GM12878 (cell line): ENCODE results near the gene ECSIT. TPM values are rescaled to one million over a fixed set of nuclear protein-coding genes. Genes with fewer than 3 reads are reported as not detected.

Experiments used
- ATAC-seq: fragments of 200-7000 bp; cut with Tn5 transposase; 3 replicates; pipeline ENCODE4 v1.9.1; 2020; ENCODE audit warnings: mild to moderate bottlenecking, moderate library complexity
- BruUV-seq: library from RNA; stranded (reverse); fragments of 400-500 nt; replicated peaks from 2 replicates; lab custom pipeline; 2021; lab: Mats Ljungman, UMichigan
- CTCF ChIA-PET: fragments of 300-600 bp; sonication (Branson Sonifier 250); formaldehyde crosslinking; extraction: SDS; loops from one replicate; lab custom pipeline; 2021; ENCODE audit warnings: inconsistent platforms; lab: Yijun Ruan, JAX
- POLR2A ChIA-PET: fragments of 350-600 bp; formaldehyde crosslinking; extraction: SDS; loops from one replicate; lab custom pipeline; 2021; ENCODE audit warnings: inconsistent platforms; lab: Charles Lee
- RAD21 ChIA-PET: fragments of 300-600 bp; sonication (Branson Sonifier 250); formaldehyde crosslinking; loops from one replicate; lab custom pipeline; 2023; ENCODE audit warnings: antibody characterized with exemption; ENCODE audit not compliant: unreplicated experiment; lab: Charles Lee
- SMC1A ChIA-PET: fragments of 300-600 bp; sonication (Branson Sonifier 250); formaldehyde crosslinking; loops from one replicate; lab custom pipeline; 2023; ENCODE audit not compliant: unreplicated experiment, uncharacterized antibody; lab: Charles Lee
- DNase-seq: peaks from one replicate; pipeline ENCODE4 v3.0.0-alpha.2; 2011; ENCODE audit warnings: low read depth, low spot score
- FAIRE-seq: peaks from 3 replicates; lab custom pipeline; 2011; peaks lifted over from hg19 to GRCh38; lab: Jason Lieb, UNC
- H2AFZ ChIP-seq: 2 replicates; pipeline ENCODE4 v1.6.0; 2011; ENCODE audit warnings: low read depth, low read length, control low read depth; ENCODE audit not compliant: control insufficient read depth
- H3K27ac ChIP-seq: 2 replicates; pipeline ENCODE4 v1.5.1; 2011; ENCODE audit warnings: control low read depth; ENCODE audit not compliant: control insufficient read depth, insufficient read depth
- H3K27me3 ChIP-seq, 2 experiments: replicated peaks in 1 of 2; 2 replicates each; pipeline versions ENCODE4 v1.6.0 to v1.6.1; 2011; ENCODE audit warnings: low read length in 1 of 2; ENCODE audit not compliant: control insufficient read depth in 2 of 2, insufficient read depth in 2 of 2
- H3K36me3 ChIP-seq, 2 experiments: 2 replicates each; pipeline ENCODE4 v1.5.1; 2011; ENCODE audit warnings: low read length in 1 of 2; ENCODE audit not compliant: control insufficient read depth in 2 of 2, insufficient read depth in 2 of 2
- H3K4me1 ChIP-seq: 2 replicates; pipeline ENCODE4 v1.6.1; 2011; ENCODE audit warnings: mild to moderate bottlenecking, low read length, moderate library complexity, mixed read lengths; ENCODE audit not compliant: control insufficient read depth, insufficient read depth
- H3K4me2 ChIP-seq: 2 replicates; pipeline ENCODE4 v1.6.0; 2011; ENCODE audit warnings: control low read depth; ENCODE audit not compliant: control insufficient read depth, insufficient read depth
- H3K4me3 ChIP-seq: fragments of 200-600 bp; sonication (generic); 2 replicates; pipeline ENCODE4 v1.5.1; 2016
- H3K79me2 ChIP-seq: 2 replicates; pipeline ENCODE4 v1.6.0; 2011; ENCODE audit warnings: low read length; ENCODE audit not compliant: control insufficient read depth, insufficient read depth
- H3K9ac ChIP-seq: 2 replicates; pipeline ENCODE4 v1.8.0; 2011; ENCODE audit warnings: low read length, control low read depth, mixed read lengths; ENCODE audit not compliant: control insufficient read depth, insufficient read depth
- H3K9me3 ChIP-seq: replicated peaks from 3 replicates; pipeline ENCODE4 v1.5.1; 2011; ENCODE audit warnings: mild to moderate bottlenecking, low read length; ENCODE audit not compliant: control insufficient read depth, insufficient read depth
- H4K20me1 ChIP-seq: 2 replicates; pipeline ENCODE4 v1.6.0; 2011; ENCODE audit not compliant: control insufficient read depth, insufficient read depth
- ASH2L ChIP-seq: fragments of 300-600, 200-600 bp; sonication (generic); IDR thresholded peaks from 2 replicates; pipeline ENCODE4 v1.6.1; 2017; ENCODE audit warnings: low read depth, mild to moderate bottlenecking, borderline replicate concordance
- BCL3 ChIP-seq: IDR thresholded peaks from 2 replicates; pipeline ENCODE4 v1.6.1; 2011; ENCODE audit warnings: borderline replicate concordance, low read depth, mild to moderate bottlenecking, moderate library complexity, low read length; ENCODE audit not compliant: insufficient read depth, poor library complexity, severe bottlenecking
- CBFB ChIP-seq: IDR thresholded peaks from 2 replicates; pipeline ENCODE4 v1.6.1; 2016; ENCODE audit warnings: antibody characterized with exemption, low read depth
- EGR1 ChIP-seq, 2 experiments: IDR thresholded peaks; 1 replicate in 1 of 2; 2 replicates in 1 of 2; pipeline ENCODE4 v1.6.1; 2011 to 2012; ENCODE audit warnings: low read depth in 2 of 2, low read length in 2 of 2, borderline replicate concordance in 1 of 2, mild to moderate bottlenecking in 1 of 2, moderate library complexity in 1 of 2
- IKZF1 ChIP-seq: fragments of 450-650 bp; conservative IDR thresholded peaks from 2 replicates; pipeline ENCODE4 v1.6.1; 2017; ENCODE audit warnings: antibody characterized with exemption, mild to moderate bottlenecking
- IRF4 ChIP-seq: IDR thresholded peaks from 2 replicates; pipeline ENCODE4 v1.6.1; 2011; ENCODE audit warnings: low read depth, low read length
- NFXL1 ChIP-seq: fragments of 450-650 bp; IDR thresholded peaks from 2 replicates; pipeline ENCODE4 v1.6.1; 2017; ENCODE audit warnings: antibody characterized with exemption, mild to moderate bottlenecking, borderline replicate concordance
- NFYB ChIP-seq: IDR thresholded peaks from 2 replicates; pipeline ENCODE4 v1.6.1; 2011; ENCODE audit warnings: low read depth, mild to moderate bottlenecking, low read length, improper control_type of control experiment, moderate library complexity; ENCODE audit not compliant: insufficient read depth
- POLR2AphosphoS5 ChIP-seq: IDR thresholded peaks from 2 replicates; pipeline ENCODE4 v1.6.1; 2011; ENCODE audit warnings: mild to moderate bottlenecking, low read length, inconsistent platforms
- SIX5 ChIP-seq: IDR thresholded peaks from 2 replicates; pipeline ENCODE4 v1.6.1; 2011; ENCODE audit warnings: mild to moderate bottlenecking, low read depth, low read length, moderate library complexity; ENCODE audit not compliant: severe bottlenecking
- SPI1 ChIP-seq: IDR thresholded peaks from 2 replicates; pipeline ENCODE4 v1.6.1; 2011; ENCODE audit warnings: low read depth, mild to moderate bottlenecking, low read length, moderate library complexity, borderline replicate concordance; ENCODE audit not compliant: insufficient read depth
- SREBF2 ChIP-seq: IDR thresholded peaks from 2 replicates; pipeline ENCODE4 v1.6.1; 2012; ENCODE audit warnings: mild to moderate bottlenecking, low read length
- SUPT20H ChIP-seq: IDR thresholded peaks from 2 replicates; pipeline ENCODE4 v1.6.1; 2011; ENCODE audit warnings: low read depth, mild to moderate bottlenecking, low read length, moderate library complexity, borderline replicate concordance; ENCODE audit not compliant: control insufficient read depth
- YY1 ChIP-seq: IDR thresholded peaks from 2 replicates; pipeline ENCODE4 v1.6.1; 2011; ENCODE audit warnings: low read depth, mild to moderate bottlenecking, low read length
- ZNF622 ChIP-seq: fragments of 450-650 bp; IDR thresholded peaks from 2 replicates; pipeline ENCODE4 v1.6.1; 2017; ENCODE audit warnings: mild to moderate bottlenecking, inconsistent platforms
- ZSCAN29 ChIP-seq: fragments of 450-650 bp; IDR thresholded peaks from 2 replicates; pipeline ENCODE4 v1.6.1; 2017; ENCODE audit warnings: mild to moderate bottlenecking, moderate library complexity
- WGBS: methylation state at CpG from one replicate; pipeline ENCODE4 v1.1.6; 2016; ENCODE audit warnings: low lambda C conversion rate; ENCODE audit not compliant: insufficient replicate concordance, insufficient coverage; ENCODE audit errors: missing lambda C conversion rate; 5-methylcytosine and 5-hydroxymethylcytosine counted together
- in situ Hi-C: fragments of 300-500 bp; cut with MboI; formaldehyde crosslinking; loops from 9 replicates; pipeline ENCODE4 v1.14.3; 2018; ENCODE audit warnings: mixed read lengths
- intact Hi-C: fragments of 100-400 bp; cut with micrococcal nuclease; formaldehyde crosslinking; loops from one replicate; pipeline ENCODE4 v1.14.2; 2022; ENCODE audit not compliant: unreplicated experiment
- polyA plus RNA-seq, 11 experiments: library from polyadenylated mRNA; depleted of rRNA in 4 of 11; unstranded in 6 of 11; stranded (reverse) in 5 of 11; fragments of >200 nt; fragmentation: Nextera tagmentation in 4 of 11; fragmentation: Illumina TruSeq in 1 of 11; extraction: Ambion mirVana in 4 of 11; extraction: Trizol in 1 of 11; gene quantifications; 1 replicate in 1 of 11; 2 replicates in 10 of 11; pipeline versions ENCODE4 v1.2.1 to v1.2.3, GENCODE V29; 2011 to 2016; ENCODE audit warnings: inconsistent platforms in 2 of 11, missing spikeins in 2 of 11, low read depth in 1 of 11
- total RNA-seq, 4 experiments: library from RNA; depleted of rRNA in 3 of 4; stranded (reverse); fragments of >200 nt in 3 of 4; fragmentation: Illumina TruSeq in 1 of 4; extraction: Trizol in 1 of 4; gene quantifications; 2 replicates each; pipeline versions ENCODE4 v1.2.1 to v1.2.3, GENCODE V29; 2013 to 2021
- TF ChIP-seq, protein P1 (sequence below): fragments of 450-650 bp; IDR thresholded peaks from 2 replicates; pipeline ENCODE4 v1.6.1; 2017; ENCODE audit warnings: mild to moderate bottlenecking, moderate library complexity

The ECSIT gene
- total and polyA plus RNA-seq, 10 of the 15 experiments (the other 5 are each of a cell fraction or from before 2014, with no cell fraction given): 1.0 to 59.6 (median 41.3) TPM

DNA sequence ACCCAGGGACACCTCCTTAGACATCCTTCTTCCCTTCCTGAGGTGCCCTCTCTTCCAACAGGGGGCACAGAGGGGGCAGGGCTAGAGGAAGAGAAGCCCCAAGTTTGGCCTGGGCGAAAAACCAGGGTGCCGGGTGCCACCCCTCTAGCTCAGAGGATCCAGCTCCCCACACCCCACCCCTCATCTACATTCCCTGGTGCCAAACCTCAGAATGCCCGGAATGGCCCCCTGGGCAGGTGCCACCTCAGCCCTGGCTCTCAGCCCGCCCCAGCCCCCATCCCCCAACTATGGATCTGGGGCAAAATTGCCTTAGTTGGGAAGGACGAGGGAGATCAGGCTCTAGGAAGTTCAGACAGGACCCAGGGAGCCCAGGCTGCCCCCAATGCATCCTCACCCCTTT lies 11.7 kb upstream of the ECSIT start:
- Histone ChIP-seq H3K27ac (no peak overlapping the region), H2AFZ (no peak overlapping the region), H4K20me1 (no peaks in the 10 kb centered on the region), H3K4me2 (no peak overlapping the region), H3K27me3 (no peaks in the 10 kb centered on the region), H3K4me3 (no peak overlapping the region), H3K79me2 (no peaks in the 10 kb centered on the region), H3K36me3 (no peaks in the 10 kb centered on the region), H3K9me3 (no peaks in the 10 kb centered on the region), H3K4me1 (peaks cover 5% of the 10 kb centered on the region), H3K9ac (no peak overlapping the region)
- RAD21 ChIA-PET: no interaction called here
- no peak for ATAC-seq
- in situ Hi-C loops (no loop called here), intact Hi-C loops (no loop called here)
- CTCF ChIA-PET: no interaction called here
- DNase-seq: no peak
- no peak for FAIRE-seq
- SMC1A ChIA-PET: no interaction called here
- TF ChIP-seq NFYB (no peak), ZNF622 (no peak), YY1 (no peak), SIX5 (no peak), CBFB (no peak), SUPT20H (no peak), IRF4 (no peak), ZSCAN29 (no peak), SPI1 (no peak), IKZF1 (no peak), NFXL1 (no peak), EGR1 (IDR thresholded peaks at IDR 0.05; ENCODE audit: borderline replicate concordance in 1 of 2, low read depth in 2 of 2, low read length in 2 of 2) (no peak), POLR2AphosphoS5 (no peak), SREBF2 (no peak), ASH2L (no peak), BCL3 (no peak)
- TF ChIP-seq, protein P1, sequence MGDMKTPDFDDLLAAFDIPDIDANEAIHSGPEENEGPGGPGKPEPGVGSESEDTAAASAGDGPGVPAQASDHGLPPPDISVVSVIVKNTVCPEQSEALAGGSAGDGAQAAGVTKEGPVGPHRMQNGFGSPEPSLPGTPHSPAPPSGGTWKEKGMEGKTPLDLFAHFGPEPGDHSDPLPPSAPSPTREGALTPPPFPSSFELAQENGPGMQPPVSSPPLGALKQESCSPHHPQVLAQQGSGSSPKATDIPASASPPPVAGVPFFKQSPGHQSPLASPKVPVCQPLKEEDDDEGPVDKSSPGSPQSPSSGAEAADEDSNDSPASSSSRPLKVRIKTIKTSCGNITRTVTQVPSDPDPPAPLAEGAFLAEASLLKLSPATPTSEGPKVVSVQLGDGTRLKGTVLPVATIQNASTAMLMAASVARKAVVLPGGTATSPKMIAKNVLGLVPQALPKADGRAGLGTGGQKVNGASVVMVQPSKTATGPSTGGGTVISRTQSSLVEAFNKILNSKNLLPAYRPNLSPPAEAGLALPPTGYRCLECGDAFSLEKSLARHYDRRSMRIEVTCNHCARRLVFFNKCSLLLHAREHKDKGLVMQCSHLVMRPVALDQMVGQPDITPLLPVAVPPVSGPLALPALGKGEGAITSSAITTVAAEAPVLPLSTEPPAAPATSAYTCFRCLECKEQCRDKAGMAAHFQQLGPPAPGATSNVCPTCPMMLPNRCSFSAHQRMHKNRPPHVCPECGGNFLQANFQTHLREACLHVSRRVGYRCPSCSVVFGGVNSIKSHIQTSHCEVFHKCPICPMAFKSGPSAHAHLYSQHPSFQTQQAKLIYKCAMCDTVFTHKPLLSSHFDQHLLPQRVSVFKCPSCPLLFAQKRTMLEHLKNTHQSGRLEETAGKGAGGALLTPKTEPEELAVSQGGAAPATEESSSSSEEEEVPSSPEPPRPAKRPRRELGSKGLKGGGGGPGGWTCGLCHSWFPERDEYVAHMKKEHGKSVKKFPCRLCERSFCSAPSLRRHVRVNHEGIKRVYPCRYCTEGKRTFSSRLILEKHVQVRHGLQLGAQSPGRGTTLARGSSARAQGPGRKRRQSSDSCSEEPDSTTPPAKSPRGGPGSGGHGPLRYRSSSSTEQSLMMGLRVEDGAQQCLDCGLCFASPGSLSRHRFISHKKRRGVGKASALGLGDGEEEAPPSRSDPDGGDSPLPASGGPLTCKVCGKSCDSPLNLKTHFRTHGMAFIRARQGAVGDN: no peak
- WGBS: 58% methylated on average over 5 of the region's 5 CpGs
- POLR2A ChIA-PET: no interaction called here
- BruUV-seq: no TSS peak
